Fibroblast of peridontal ligament (primary cell): Measurements from ENCODE around the gene DPEP2NB.
"Not testable (repeated sequence)": the region's sequence is repeated elsewhere in the genome, so short reads cannot be mapped to it uniquely, and the experiment has no call there.

Experiments used
- DNase-seq: peaks from one replicate; pipeline ENCODE4 v3.0.0-alpha.2; 2010; ENCODE audit errors: extremely low read depth

The DPEP2NB gene

DNA sequence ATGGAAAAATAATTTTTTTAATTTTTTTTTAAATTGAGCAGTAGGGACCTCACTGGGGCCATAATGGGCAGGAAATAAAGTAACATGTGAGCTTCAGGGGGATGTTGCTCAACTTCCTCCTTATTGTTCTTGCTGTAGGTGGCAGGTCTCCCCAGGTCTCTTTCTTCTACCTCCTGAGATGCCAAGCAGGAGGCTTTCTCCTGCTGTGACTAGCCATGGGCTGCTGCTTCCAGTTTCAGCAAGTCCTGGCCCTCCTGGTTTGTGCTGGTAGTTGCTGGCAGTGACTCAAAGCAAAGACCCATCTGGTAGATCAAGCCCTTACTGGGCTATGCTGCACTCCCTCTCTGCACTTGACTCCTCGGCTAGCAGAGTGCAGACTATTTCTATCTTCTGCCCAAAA lies 2.3 kb downstream of the DPEP2NB start:
- DNase-seq, result no peak

- DNase-seq, result not testable (repeated sequence)
Measured at GRCh38 chr16:68009872-68010271, 5.8 kb downstream of the DPEP2NB start.

GRCh38 chr16:68009157-68009735 lies 6.5 kb downstream of the DPEP2NB start:
- DNase-seq, result no peak

- no peak for DNase-seq
Measured at GRCh38 chr16:68005786-68006286, 9.9 kb downstream of the DPEP2NB start.

DNA sequence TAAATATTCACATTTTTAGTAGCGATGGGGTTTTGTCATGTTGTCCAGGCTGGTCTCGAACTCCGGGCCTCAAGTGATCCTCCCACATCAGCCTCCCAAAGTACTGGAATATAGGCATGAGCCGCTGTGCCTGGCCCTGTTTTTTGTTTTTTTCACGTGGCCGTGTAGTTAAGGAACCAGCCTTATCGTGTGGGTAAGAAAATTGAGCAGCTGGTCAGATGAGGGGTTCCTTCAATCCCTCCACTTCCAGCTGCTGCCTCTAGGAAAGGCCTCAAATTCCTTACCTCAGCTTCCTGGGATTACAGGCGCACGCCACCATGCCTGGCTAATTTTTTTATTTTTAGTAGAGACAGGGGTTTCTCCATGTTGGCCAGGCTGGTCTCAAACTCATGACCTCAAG lies 10.5 kb downstream of the DPEP2NB start:
- DNase-seq, result no peak

GRCh38 chr16:68003031-68003430 lies 12.7 kb downstream of the DPEP2NB start:
- DNase-seq, result peak; percentile 83

DNA sequence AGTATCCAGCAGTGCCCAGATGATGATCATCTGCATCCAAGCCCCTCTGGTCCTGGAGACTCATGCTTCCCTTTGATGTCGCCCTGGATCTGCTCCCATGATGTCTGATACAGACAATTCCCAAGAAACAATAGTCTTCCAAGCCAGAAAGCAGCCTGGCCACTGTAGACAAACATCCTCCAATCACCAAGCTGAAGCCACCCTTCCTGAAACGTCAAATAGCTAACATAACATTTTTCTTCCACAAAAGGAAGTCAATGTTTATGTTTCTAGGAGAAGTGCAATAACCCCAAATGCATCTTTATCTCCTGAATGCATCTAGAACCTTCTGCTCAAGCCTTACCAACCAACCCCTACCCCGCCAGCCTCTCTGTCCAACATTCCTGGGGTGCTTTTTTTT lies 15.3 kb downstream of the DPEP2NB start:
- DNase-seq, result no peak

GRCh38 chr16:67999985-68000384 lies 15.7 kb downstream of the DPEP2NB start:
- no peak for DNase-seq

- DNase-seq, result not testable (repeated sequence)
Measured at GRCh38 chr16:67998779-67999688, 16.7 kb downstream of the DPEP2NB start, which contains the start of gene DPEP2. Gene DPEP2, minus strand, starts transcription at chr16:67999484. Its CDS starts 6,272 bp downstream, at chr16:67993212.

DNA sequence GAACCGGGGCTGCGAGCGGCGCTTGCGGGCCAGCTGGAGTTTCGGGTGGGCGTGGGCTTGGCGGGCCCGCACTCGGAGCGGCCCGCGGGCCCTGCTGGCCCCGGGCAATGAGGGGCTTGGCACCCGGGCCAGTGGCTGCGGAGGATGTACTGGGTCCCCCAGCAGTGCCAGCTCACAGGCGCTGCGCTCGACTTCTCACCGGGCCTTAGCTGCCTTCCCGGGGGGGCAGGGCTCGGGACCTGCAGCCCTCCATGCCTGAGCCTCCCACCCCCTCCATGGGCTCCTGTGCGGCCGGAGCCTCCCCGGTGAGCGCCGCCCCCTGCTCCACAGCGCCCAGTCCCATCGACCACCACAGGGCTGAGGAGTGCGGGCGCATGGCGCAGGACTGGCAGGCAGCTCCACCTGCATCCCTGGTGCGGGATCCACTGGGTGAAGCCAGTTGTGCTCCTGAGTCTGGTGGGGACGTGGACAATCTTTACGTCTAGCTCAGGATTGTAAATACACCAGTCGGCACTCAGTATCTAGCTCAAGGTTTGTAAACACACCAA lies 17.4 kb downstream of the DPEP2NB start:
- DNase-seq, result not testable (repeated sequence)

DNA sequence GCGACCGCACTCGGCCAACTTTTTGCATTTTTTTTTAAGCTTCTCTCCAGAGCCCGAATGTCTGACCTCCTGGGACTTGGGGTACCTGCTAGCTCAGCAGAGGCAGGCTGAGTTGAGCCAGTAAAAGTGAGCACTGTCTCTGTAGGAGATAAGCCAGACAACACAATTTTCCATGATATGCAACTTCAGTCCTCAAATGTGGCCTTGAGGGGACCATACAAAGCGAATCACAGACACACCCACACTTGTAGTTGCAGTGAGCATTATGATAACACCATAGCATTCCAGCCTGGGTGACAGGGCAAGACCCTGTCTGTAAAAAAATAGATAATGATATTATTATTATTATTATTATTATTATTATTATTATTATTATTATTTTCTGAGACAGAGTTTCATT lies 19.0 kb downstream of the DPEP2NB start:
- DNase-seq, result no peak

- DNase-seq, result no peak
Measured at GRCh38 chr16:67995423-67995822, 20.3 kb downstream of the DPEP2NB start.

DNA sequence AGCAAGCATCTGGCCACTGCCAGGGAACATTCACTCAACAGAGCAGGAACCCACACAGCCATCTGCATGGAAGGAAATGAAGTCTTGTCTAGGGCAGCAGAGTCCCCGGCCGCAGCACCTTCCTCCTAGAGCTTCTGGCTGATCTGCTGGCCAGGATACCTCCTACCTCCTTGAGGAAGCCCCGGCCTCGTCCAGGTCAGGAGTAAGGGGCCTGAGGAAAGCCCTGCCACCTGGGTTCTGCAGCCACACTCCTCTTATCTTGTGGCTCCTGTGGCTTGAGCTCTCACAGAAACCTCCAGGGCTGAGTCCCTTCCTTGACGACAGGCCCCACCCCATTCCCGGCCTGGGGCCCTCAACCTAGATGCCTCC lies 21.7 kb downstream of the DPEP2NB start:
- not testable (repeated sequence) for DNase-seq

DNA sequence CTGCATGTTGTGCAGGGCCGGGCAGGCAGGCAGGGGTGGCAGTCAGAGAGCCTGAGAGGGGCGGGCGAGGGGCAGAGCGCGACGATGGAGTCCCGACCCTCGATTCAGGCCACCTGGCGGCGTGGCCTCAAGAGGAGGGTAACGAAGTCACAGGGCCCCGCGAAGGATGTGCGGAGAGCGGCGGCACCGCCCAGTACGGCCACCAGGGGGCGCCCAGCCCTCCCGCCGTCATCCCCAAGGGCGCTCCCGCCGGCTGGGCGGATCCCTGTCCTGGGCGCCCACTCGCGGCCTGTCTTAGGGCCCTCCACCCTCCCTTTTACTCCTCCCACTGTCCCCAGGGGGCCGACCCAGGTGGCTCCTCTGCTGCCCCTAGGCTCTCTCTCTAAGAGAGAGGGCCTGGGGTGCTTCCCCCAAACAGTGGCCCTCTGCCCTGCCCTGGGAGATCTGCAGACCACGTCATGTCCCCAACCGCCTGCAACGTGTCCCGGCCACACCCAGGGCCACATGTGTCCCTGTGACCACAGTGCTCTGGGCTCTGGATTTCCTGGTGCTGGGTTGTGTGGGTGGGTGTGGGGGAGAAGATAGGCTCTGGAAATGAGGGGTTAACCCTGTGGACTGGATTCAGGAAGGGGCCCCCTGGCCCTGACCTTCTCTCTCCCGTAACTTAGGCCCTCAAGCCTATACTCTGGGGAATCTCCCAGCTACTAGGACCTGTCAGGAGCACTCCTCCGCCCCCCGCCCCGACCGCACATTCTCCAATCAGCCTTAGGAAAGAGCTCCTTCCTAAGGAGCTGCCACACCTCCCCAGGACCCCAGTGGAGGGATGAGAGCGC lies 22.3 kb downstream of the DPEP2NB start:
- peak; percentile 56 for DNase-seq

DNA sequence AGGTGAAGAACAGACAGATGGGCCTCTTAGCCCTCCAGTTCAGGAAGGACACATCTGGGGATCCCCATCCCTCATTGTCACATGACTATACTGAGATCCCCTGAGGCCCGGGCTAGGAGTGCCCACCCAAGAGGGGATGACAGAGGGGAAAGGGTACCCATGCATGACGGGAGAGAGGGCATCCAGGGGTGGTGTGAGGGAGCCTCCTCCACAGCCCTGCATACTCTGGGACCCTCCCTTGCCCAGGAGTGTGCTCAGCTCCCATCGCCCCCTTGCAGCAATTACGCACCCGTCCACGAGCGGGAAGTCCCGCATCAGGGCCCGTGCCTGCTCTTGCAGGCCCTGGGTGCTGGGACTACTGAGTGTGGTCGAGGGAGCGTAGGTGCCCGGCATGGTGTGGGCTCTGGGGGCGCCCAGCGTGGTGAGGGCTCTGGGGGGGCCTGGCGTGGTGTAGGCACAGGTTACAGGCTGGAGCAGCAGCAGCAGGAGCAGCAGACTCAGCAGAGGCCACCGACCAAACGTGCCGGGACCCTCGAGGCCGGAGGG lies 23.0 kb downstream of the DPEP2NB start:
- no peak for DNase-seq

GRCh38 chr16:67990018-67990386 lies 25.7 kb downstream of the DPEP2NB start:
- DNase-seq, result no peak

DNA sequence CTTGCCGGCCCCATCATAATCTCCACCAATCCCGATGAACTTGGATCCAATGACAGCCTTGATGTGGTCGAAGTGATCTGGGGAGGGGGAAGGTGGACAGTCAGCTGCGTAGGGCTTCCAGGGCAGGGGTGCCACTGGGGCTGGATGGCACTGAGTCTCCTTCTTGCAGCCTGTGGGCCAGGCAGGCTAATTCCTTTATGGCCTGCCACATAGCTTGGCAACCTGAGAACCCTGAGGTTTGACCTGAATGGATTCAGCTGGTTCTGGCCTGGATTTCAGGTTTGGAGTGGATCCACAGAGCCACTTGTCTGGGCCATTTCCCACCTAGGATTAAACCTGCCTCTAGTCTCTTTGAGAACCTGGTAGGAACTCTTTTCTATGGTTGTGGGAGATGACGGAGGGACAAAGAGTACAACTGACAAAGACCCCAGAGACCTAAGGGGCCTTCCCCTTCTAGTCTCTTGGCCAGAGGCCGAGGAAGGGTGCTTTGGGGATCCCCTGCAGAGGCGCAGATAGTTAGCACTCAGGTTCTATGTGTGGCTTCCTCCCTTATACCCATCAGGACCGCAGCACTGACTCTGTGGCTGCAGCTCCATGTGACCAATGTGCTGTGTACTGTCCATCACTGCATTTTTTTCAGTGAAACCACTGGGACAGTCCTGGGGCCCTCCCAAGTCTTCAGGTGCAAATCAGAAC lies 26.2 kb downstream of the DPEP2NB start:
- DNase-seq, result no peak

GRCh38 chr16:67988675-67989074 lies 27.0 kb downstream of the DPEP2NB start:
- no peak for DNase-seq

DNA sequence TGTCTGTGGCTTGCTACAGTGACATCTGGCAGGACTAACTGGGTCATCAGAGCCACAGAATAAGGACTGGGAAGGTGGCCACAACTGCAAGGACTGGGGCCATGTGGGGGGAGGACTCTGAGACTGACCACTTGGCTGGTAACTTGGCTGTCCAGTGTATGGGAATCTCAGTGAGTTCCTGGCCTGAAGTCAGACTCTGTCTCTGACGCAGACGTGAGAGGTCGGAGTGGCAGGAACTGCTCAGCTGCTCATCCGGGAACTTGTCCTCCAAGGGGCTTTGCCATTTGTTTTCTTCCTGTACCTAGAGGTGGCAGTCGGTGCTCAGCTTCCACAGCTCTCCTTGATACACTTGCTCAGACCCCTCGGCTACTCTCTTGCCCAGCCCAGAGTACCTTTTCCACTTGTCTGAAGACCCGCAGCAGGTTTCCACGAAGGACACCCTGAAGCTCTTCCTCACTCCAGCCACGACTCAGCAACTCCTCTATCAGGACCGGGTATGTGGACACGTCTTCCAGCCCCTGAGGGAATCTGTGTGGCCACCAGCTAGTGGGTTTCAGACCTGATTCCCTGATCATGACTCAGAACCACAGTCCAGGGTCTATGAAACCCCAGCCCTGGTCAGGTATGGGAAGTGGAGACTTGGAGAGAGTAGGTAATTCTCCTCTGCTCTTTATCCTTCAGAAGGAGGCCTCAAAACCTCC lies 28.1 kb downstream of the DPEP2NB start:
- DNase-seq, result no peak

DNA sequence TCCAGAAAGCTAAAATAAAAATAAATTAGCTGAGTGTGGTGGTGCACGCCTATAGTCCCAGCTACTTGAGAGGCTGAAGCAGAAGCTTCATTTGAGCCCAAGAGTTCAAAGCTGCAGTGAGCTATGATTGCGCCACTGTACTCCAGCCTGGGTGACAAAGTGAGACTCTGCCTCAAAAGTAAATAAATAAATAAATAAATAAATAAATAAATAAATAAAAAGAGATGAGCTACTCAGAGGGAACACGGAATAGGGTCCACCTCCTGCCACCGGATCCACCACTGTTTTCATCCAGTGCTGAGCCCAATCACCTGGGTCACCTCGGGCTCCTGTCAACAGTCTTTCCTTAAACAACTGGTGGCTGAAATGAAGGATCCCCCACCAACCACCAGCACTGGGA lies 28.8 kb downstream of the DPEP2NB start:
- DNase-seq, result no peak
